Esophagus muscularis mucosa (tissue), 3 donors: ENCODE results near the gene GFI1.

Source experiments
- CTCF ChIP-seq, 3 experiments: fragments of 200-600 bp in 2 of 3; fragments of 450-650 bp in 1 of 3; sonication (generic) in 2 of 3; IDR thresholded peaks; one replicate each; pipeline ENCODE4 v1.5.1; 2017 to 2019; ENCODE audit warnings: antibody characterized with exemption in 3 of 3, mild to moderate bottlenecking in 2 of 3, moderate library complexity in 1 of 3
- POLR2A ChIP-seq: fragments of 450-650 bp; IDR thresholded peaks from one replicate; pipeline ENCODE4 v1.6.1; 2017; ENCODE audit warnings: antibody characterized with exemption, moderate library complexity, mild to moderate bottlenecking, low read depth

- TF ChIP-seq POLR2A, result no peak
- TF ChIP-seq CTCF (IDR thresholded peaks at IDR 0.05), result no peak
Measured at GRCh38 chr1:92503926-92504285, 17.2 kb upstream of the GFI1 start.
